Upper lobe of left lung (tissue), 4 donors: ENCODE results near the gene CEACAM7.

ENCODE experiments used
- POLR2A ChIP-seq, 4 donors: fragments of 450-650 bp; IDR thresholded peaks; one replicate each; pipeline ENCODE4 v1.5.1; 2016 to 2017; ENCODE audit warnings: antibody characterized with exemption in 4 of 4, mild to moderate bottlenecking in 2 of 4
- POLR2AphosphoS5 ChIP-seq, 2 donors: sonication (generic); formaldehyde crosslinking; IDR thresholded peaks; one replicate each; pipeline ENCODE4 v1.5.1; 2017; ENCODE audit warnings: antibody characterized with exemption in 2 of 2

- TF ChIP-seq POLR2AphosphoS5 (IDR thresholded peaks at IDR 0.05) (no peak), POLR2A (IDR thresholded peaks at IDR 0.05) (no peak)
Observed at GRCh38 chr19:41688687-41689086, 617 bp upstream of the CEACAM7 start.
